NCI-H2081 treated with DMSO at 0.1 percent for 48 hours (cell line): Measurements from ENCODE around the gene CXorf58.
"Not testable (repeated sequence)": the region's sequence is repeated elsewhere in the genome, so short reads cannot be mapped to it uniquely, and the experiment has no call there.

ENCODE experiments used
- DNase-seq: peaks from one replicate; lab custom pipeline; 2025; lab: John Stamatoyannopoulos, UW

Gene CXorf58

DNA sequence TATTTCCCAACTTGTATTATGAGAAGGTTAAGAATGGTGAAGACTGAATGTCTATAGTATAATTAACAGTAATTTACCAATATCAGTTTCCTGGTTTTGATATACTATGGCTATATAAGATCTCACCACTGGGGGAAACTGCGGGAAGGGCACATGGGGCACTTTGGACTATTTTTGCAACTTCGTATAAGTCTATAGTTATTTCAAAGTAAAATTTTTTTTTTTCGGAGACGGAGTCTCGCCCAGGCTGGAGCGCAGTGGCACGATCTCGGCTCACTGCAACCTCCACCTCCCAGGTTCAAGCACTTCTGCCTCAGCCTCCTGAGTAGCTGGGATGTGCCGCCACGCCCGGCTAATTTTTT, 46.1 kb downstream of the CXorf58 start:
- no peak for DNase-seq

DNA sequence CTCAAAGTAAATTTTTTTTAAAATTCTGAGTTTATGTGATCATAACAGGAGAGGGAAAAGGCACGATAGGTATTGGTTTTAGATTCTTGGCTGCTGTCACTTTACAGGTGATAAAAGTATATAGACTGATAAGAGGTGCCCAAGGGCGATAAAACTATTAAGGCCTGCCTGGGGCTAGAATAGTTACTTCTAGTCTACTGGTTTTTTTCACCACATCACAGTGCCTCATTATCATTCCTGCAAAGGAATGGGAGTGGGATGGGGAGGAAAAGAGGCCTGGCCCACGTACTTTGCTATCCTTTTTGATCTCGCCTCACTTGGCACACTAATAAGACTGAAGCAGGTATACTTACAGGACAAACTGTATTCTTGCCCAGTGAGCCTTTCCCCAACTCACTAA, 46.6 kb downstream of the CXorf58 start:
- no peak for DNase-seq

DNA sequence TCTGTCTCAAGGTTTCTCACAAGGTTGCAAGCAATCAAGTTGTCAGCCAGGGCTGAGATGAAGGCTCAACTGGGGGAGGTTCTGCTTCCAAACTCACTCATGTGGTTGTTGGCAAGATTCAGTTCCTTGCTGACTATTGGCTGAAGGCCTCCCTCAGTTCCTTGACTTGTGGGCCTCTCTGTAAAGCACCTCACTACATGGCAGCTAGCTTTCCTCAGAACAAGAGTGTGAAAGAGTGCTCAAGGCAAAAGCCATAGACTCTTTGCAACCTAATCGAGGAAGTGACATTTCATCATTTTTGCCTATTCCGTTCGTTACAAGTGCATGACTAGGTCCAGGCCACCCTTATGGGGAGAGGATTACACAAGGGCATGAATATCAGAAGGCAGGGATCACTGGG, 52.0 kb downstream of the CXorf58 start:
- no peak for DNase-seq

DNA sequence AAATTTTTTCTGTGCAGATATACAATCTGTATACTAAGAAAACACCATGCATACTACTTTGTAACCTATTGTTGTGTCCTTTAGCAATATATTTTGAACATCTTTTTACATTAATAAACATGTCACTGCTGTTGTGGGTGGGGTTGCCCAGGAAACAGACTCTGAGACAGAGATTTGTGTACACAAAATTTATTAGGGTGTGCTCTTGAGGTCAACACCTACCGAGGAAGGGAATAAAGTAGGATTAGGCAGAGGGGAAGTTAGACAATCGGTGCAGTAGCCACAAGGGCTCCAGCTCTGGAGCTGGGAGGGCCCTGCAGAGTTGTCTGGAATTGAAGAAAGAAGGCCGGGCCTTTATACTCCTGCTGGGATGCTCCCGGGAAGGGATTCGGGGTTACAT, 56.4 kb downstream of the CXorf58 start:
- no peak for DNase-seq

DNA sequence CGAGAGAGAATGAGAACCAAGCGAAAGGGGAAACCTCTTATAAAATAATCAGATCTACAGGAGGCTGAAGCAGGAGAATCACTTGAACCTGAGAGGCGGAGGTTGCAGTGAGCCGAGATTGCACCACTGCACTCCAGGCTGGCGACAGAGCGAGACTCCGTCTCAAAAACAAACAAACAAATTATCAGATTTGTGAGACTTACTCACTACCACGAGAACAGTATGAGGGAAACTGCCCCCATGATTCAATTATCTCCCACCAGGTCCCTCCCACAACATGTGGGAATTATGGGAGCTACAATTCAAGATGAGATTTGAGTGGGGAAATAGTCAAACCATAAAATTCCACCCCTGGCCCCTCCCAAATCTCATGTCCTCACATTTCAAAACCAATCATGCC, 57.8 kb downstream of the CXorf58 start:
- DNase-seq: not testable (repeated sequence)

DNA sequence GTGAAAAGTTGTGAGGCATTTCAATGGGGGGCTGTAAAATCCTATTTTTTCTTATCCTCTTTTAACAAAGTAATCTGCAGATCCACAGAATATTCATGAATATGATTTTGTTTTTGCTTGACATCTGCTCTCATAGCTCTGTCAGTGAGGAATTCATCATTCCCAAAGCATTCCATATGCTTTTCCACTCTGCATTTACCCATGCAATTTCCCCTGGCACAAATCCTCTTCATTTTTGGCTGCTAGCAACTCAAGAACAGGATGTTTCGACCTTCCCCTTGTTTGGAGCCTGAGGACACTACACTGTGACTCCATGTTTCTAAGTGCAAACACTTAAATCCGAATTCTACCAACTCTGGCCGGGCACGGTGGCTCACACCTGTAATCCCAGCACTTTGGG, 70.7 kb downstream of the CXorf58 start:
- DNase-seq: no peak

DNA sequence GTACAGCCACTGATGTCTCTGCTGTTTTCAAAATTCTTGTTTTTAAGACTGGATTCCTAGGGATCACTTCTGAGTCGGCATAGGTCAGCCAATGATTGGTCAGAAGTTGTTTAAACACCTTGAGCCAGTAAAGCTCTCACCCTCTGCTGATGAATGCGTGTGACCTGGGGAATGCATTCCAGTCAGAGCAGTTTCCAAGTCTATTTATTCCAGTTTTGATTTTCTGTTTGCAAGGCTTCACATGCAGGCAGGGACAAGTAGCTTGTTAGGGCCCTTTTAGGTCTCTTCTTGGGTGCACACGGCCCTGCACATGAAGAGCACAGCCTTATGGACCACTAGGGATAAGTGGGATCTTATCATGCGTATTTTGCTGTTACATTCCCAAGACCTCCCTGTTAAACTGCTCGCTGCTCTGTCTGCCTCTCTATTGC, 72.2 kb downstream of the CXorf58 start:
- no peak for DNase-seq

DNA sequence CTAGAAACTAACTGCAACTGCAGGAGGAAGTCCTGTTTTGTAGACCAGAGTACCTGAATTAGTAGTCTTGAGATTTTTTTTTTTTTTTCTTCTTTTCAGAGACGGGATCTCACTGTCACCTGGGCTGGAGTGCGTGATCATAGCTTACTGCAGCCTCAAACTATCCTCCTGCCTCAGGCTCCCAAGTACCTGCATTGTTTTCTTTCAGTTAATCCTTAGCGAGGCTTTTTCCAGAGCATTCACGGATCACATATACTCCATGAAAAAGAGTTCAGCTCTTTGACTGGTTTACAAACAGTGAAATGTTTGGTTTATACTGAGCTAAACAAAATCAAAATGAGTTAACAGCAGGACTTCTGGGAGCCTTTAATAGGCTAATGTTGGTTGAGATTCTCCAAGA, 73.4 kb downstream of the CXorf58 start:
- DNase-seq: no peak

DNA sequence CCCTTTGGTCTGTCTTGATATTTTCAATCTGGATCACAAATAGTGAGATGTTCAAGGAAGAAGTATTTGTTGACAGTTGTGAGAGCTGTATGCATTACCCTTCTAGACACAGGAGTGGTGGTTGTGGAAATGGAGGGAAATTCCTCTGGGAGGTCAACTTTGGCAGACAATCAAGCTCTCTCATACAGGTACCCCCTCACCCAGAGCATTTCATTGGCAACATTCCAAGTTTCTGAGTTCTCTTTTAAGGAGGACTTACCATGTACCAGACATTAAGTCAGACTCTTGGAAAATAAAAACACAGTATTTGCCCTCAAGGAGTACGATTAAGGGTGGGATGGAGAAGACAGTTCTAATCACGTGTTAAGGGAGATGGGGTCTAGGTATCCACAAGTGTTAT, 73.9 kb downstream of the CXorf58 start:
- no peak for DNase-seq

DNA sequence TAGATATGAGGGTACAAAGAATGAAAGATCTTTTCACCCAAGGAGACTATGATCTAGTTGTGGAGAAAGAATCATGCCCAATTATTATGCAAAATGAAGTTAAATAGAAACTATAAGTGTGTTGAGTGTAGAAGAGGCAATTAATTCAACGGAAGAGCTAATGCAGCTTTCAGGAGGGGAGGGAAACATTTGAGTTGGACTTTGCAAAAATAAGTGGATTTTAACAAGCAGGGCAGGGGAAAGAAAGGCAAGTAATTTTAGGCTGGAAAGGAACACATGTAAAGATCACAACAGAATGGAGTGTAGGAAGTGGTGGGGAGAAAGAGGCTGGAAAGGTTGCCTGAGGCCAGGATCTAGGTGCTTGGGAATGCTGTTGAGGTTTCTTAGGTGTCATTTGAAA, 75.1 kb downstream of the CXorf58 start:
- no peak for DNase-seq
